Measurements from ENCODE around the gene DES.

The DES gene

GRCh38 chr2:219459460-219460311 is 41.5 kb downstream of the DES start:
- peak; percentile 34 for DNase-seq

- no peak for DNase-seq
Observed at GRCh38 chr2:219460424-219460926, 42.3 kb downstream of the DES start.

DNA sequence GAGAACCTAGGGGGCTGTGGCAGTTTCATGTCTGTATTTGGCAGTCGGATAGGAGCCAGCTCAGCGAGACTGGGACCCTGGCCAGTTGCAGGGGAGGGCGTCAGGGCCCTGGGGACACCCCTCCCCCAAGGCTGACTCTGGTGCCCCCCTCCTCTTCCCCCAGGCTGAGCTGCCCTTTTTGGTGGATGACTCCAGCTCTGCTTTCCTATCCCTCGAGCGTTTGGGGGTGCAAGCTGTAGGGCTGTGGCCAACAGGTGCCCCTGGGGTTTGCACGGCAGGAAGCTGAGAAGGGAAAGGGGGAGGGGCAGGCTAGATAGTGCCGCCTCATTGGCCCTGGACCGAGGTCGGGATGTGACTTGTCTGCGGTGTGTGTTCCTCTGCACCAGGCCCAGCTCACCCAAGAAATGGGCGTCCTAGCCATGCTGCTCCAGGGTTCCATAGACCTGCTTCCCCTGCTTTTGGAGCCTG is 42.9 kb downstream of the DES start:
- DNase-seq: no peak

DNA sequence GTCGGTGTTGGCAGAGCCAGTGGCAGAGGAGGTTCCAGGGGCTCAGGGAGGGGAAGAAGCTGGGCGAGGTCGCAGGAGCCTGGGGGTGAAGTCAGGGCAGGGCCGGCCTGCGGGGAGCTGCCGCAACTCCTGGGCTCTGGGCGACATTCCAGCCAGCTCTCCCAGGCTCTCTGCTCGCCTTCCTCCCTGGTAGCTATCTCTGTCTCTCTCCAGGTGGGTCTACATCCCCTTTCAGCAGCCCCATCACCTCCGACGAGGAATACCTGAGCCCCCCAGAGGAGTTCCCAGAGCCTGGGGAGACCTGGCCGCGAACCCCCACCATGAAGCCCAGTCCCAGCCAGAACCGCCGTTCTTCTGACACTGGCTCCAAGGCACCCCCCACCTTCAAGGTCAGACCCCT is 43.5 kb downstream of the DES start:
- no peak for DNase-seq

- no peak for DNase-seq
Observed at GRCh38 chr2:219462349-219462748, 44.2 kb downstream of the DES start.

DNA sequence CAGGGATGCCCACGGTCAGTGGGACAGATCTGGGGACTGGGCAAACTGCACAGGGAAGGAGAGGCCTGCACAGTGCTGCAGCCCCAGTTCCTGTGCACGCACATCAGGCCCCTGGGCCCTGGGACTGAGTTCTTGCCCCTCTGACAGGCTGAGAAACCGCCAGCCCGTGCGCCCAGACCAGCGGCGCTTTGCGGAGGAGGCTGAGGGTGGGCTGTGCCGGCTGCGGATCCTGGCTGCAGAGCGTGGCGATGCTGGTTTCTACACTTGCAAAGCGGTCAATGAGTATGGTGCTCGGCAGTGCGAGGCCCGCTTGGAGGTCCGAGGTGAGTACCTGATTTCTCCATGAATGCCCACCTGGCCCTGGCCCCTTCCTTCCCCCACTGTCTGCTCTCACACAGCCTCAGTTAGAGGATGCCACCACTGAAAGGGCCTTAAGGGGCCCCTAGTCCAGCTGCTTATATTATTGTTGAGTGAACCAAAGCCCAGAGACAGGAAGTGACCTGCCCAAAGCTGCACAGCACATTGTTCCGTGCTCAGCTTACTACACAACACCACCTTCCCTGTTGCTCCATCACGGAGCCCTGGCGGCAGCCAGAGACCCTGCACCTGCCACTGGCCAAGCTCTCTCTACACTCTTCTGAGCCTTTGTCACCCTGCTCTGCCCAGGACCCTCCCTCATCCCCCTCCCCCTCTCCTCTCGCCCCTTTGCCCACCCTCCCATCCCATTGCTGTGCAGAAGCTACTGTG is 46.3 kb downstream of the DES start:
- no peak for DNase-seq

- no peak for DNase-seq
Observed at GRCh38 chr2:219465659-219466561, 47.7 kb downstream of the DES start.

DNA sequence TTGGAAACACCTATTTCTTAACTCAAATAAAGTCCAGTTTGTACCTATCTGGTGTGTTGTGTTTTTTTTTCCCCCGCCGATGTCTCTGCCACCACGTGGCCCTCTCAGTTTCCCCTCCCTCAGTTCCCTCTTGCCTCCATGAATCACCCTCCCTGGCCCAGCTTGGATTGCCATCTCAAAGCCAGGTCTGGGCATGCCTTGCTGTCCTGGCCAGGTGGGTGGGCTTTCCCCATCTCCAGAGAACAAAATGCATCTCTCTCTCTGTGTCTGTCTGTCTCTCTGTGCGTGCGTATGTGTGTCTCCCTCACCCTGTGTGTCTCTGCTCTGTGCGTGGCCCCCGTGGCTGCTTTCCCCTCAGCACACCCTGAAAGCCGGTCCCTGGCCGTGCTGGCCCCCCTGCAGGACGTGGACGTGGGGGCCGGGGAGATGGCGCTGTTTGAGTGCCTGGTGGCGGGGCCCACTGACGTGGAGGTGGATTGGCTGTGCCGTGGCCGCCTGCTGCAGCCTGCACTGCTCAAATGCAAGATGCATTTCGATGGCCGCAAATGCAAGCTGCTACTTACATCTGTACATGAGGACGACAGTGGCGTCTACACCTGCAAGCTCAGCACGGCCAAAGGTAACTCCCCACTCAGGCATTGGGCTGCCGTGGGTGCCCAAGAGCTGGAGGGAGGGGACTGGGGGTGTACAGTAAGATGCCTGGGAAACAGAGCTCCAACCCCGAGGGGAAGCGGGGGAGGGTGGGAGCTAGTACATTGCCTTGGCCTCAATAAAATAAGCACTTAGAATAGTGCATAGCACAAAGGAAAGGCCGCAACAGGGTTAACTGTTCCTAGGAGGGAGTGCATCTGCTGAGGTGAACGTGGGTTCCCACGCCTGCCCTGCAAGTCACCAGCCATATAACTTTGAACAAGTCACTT is 48.9 kb downstream of the DES start:
- DNase-seq: no peak

DNA sequence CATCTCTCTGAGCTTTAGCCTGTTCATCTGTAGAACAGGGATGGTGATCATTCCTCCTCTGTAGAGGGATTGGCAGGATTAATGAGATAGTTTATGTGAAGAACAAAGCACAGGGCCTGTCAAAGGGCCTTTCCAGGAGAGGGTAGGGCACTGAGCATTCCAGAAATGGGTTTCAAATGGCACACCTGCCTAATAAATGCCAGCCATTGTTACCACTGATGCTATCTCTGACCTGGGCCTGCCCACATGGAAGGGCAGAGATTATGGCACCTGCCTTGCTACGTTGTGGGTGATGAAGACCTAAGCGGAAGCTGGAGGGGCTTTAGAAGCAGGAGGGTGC is 49.5 kb downstream of the DES start:
- no peak for DNase-seq

DNA sequence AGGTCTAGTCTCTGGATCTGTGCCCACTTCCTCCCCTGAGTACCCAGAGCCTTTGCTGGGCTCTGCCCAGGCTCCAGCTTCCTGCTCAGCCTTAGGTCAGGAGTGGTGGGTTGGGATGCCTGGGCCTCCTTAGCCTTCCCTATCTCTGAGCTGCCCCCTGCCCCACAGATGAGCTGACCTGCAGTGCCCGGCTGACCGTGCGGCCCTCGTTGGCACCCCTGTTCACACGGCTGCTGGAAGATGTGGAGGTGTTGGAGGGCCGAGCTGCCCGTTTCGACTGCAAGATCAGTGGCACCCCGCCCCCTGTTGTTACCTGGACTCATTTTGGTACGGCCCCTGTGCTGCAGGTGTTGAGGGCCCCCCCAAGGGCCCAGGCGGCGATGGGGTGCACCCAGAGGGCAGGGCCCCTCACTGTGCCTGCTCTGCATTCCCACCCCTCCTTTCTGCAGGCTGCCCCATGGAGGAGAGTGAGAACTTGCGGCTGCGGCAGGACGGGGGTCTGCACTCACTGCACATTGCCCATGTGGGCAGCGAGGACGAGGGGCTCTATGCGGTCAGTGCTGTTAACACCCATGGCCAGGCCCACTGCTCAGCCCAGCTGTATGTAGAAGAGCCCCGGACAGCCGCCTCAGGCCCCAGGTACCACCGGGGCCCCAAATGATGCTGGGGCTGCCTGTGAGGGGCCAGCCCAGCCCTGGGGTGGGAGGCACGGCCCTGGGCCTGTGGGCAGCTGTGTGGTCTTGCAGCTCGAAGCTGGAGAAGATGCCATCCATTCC is 50.4 kb downstream of the DES start:
- DNase-seq: no peak

GRCh38 chr2:219469186-219469724 is 51.1 kb downstream of the DES start:
- no peak for DNase-seq

- no peak for DNase-seq
Observed at GRCh38 chr2:219470429-219470828, 52.3 kb downstream of the DES start.

GRCh38 chr2:219471476-219472371 is 53.5 kb downstream of the DES start:
- DNase-seq: no peak

DNA sequence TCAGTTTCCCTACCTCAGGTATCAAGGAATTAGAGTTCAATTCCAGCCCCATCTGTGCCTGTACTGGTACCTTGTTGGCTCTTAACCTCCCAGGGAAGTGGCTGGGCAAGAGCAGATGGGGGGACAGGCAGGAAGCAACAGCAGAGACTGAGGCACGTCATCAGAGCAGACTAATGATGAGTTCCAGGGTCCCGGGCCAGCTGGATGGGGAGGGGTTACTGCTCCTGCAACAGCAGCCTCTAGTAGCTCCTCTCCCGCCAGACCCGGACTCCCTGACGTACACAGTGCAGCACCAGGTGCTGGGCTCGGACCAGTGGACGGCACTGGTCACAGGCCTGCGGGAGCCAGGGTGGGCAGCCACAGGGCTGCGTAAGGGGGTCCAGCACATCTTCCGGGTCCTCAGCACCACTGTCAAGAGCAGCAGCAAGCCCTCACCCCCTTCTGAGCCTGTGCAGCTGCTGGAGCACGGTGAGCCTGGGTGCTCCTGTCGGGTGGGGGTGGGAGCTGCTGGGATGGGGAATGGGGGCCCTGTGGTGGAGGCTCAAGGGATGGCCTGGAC is 54.5 kb downstream of the DES start:
- DNase-seq: no peak

DNA sequence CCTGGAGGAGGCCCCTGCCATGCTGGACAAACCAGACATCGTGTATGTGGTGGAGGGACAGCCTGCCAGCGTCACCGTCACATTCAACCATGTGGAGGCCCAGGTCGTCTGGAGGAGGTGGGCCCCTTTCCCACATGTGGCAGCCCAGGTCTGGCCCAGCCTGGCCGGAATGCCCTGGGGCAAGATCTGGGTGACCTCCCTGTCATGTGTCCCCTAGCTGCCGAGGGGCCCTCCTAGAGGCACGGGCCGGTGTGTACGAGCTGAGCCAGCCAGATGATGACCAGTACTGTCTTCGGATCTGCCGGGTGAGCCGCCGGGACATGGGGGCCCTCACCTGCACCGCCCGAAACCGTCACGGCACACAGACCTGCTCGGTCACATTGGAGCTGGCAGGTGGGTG is 55.3 kb downstream of the DES start:
- DNase-seq: no peak

DNA sequence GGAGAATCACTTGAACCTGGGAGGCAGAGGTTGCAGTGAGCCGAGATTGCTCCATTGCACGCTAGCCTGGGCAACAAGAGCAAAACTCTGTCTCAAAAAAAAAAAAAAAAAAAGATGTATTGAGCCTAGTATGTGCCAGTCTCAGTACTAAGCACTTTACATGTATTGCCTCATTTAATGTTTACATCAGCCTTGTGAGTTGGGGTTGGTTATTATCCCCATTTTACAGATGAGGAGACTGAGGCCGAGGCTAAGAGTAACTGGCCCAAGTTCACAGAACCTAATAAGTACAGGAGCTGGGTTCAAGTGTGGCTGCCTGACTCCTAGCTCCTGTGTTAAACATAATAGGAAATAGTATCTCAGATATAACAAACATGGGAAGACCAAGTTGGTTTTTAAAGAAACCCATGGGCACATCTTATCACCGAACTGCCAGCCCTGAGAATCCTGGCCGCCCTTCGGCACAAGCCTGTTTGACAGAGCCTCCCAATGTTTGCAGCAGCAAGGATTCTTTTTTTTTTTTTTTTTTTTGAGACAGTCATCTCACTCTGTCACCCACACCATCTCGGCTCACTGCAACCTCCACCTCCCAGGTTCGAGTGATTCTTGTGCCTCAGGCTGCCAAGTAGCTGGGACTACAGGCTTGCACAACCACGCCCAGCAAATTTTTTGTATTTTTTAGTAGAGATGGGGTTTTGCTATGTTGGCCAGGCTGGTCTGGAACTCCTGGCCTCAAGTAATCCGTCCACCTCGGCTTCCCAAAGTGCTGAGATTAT is 56.3 kb downstream of the DES start:
- no peak for DNase-seq

GRCh38 chr2:219475278-219475677 is 57.1 kb downstream of the DES start:
- no peak for DNase-seq

Measured in CD4-positive, alpha-beta T cell treated with Interleukin-17A for 1 hour (primary cell).